SK-N-SH (cell line): Measurements from ENCODE around the gene CD3E. TPM values are rescaled to one million over a fixed set of nuclear protein-coding genes. Genes with fewer than 3 reads are reported as not detected.

Experiments
- CTCF ChIA-PET: fragments of 300-600, 350-600 bp; formaldehyde crosslinking; extraction: SDS; loops from one replicate; lab custom pipeline; 2021; lab: Yijun Ruan, JAX
- POLR2A ChIA-PET: fragments of 350-600 bp; sonication (Branson Sonifier 250); formaldehyde crosslinking; extraction: SDS; loops from one replicate; lab custom pipeline; 2020; ENCODE audit warnings: antibody characterized with exemption, inconsistent platforms; lab: Yijun Ruan, JAX
- DNase-seq: peaks from one replicate; pipeline ENCODE4 v3.0.0; 2012
- H2AFZ ChIP-seq: fragments of 200-600 bp; sonication (generic); 2 replicates; pipeline ENCODE4 v1.8.1; 2016; ENCODE audit warnings: antibody characterized with exemption, mild to moderate bottlenecking, low read depth
- H3F3A ChIP-seq: fragments of 200-600 bp; sonication (generic); replicated peaks from 2 replicates; pipeline ENCODE3; 2016; ENCODE audit warnings: antibody characterized with exemption, mild to moderate bottlenecking; ENCODE audit not compliant: insufficient read depth
- H3K27ac ChIP-seq, 2 experiments: fragments of 200-500 bp in 1 of 2; fragments of 200-600 bp in 1 of 2; sonication (Bioruptor generic) in 1 of 2; sonication (generic), shearing (Covaris generic) in 1 of 2; 2 replicates each; pipeline versions ENCODE4 v1.5.1 to v1.6.1; 2014 to 2016; ENCODE audit warnings: low read depth in 2 of 2, inconsistent platforms in 1 of 2, low read length in 1 of 2, mild to moderate bottlenecking in 1 of 2, mixed read lengths in 1 of 2
- H3K27me3 ChIP-seq: fragments of 200-600 bp; sonication (generic), shearing (Covaris generic); 2 replicates; pipeline ENCODE4 v1.6.1; 2016; ENCODE audit warnings: mixed run types; ENCODE audit not compliant: insufficient read depth
- H3K36me3 ChIP-seq, 2 experiments: fragments of 200-500 bp in 1 of 2; fragments of 200-600 bp in 1 of 2; sonication (Bioruptor generic) in 1 of 2; sonication (generic) in 1 of 2; replicated peaks in 1 of 2; 2 replicates each; pipeline versions ENCODE3 to v1.5.1; 2014 to 2016; ENCODE audit warnings: low read length in 1 of 2, mild to moderate bottlenecking in 1 of 2; ENCODE audit not compliant: insufficient read depth in 2 of 2, control insufficient read depth in 1 of 2
- H3K4me1 ChIP-seq, 2 experiments: fragments of 200-500 bp in 1 of 2; fragments of 200-600 bp in 1 of 2; sonication (Bioruptor generic) in 1 of 2; sonication (generic), shearing (Covaris generic) in 1 of 2; 2 replicates each; pipeline versions ENCODE4 v1.5.1 to v1.6.1; 2014 to 2016; ENCODE audit warnings: low read depth in 1 of 2, low read length in 1 of 2, mixed run types in 1 of 2; ENCODE audit not compliant: insufficient read depth in 2 of 2, control insufficient read depth in 1 of 2
- H3K4me2 ChIP-seq: fragments of 200-600 bp; sonication (generic), shearing (Covaris generic); 2 replicates; pipeline ENCODE4 v1.6.1; 2017; ENCODE audit warnings: mixed run types
- H3K4me3 ChIP-seq, 2 experiments: fragments of 200-500 bp in 1 of 2; fragments of 200-600 bp in 1 of 2; sonication (Bioruptor generic) in 1 of 2; sonication (generic), shearing (Covaris generic) in 1 of 2; 2 replicates each; pipeline versions ENCODE4 v1.5.1 to v1.8.1; 2014 to 2016; ENCODE audit warnings: low read depth in 2 of 2, inconsistent platforms in 1 of 2, low read length in 1 of 2, mild to moderate bottlenecking in 1 of 2, mixed read lengths in 1 of 2, moderate library complexity in 1 of 2
- H3K79me2 ChIP-seq: fragments of 200-600 bp; sonication (generic); 2 replicates; pipeline ENCODE4 v1.8.1; 2017; ENCODE audit warnings: mild to moderate bottlenecking; ENCODE audit not compliant: insufficient read depth
- H3K9ac ChIP-seq: fragments of 200-600 bp; sonication (generic); 2 replicates; pipeline ENCODE4 v1.6.1; 2017; ENCODE audit warnings: mixed run types
- H3K9me2 ChIP-seq: fragments of 200-600 bp; sonication (generic); 2 replicates; pipeline ENCODE4 v1.6.1; 2017; ENCODE audit warnings: mixed run types
- H3K9me3 ChIP-seq: fragments of 200-600 bp; sonication (generic); 2 replicates; pipeline ENCODE4 v1.6.1; 2017; ENCODE audit warnings: mixed run types, mild to moderate bottlenecking, moderate library complexity
- H4K20me1 ChIP-seq: fragments of 200-600 bp; sonication (generic); 2 replicates; pipeline ENCODE4 v1.6.1; 2017; ENCODE audit warnings: mild to moderate bottlenecking, mixed run types; ENCODE audit not compliant: insufficient read depth
- CHD2 ChIP-seq: fragments of 150-350 bp; IDR thresholded peaks from 2 replicates; pipeline ENCODE4 v1.6.1; 2018; ENCODE audit warnings: low read length; ENCODE audit not compliant: partially characterized antibody
- ELF1 ChIP-seq: IDR thresholded peaks from 2 replicates; pipeline ENCODE4 v1.4.0; 2012
- NRF1 ChIP-seq: IDR thresholded peaks from 2 replicates; pipeline ENCODE4 v1.6.1; 2012; ENCODE audit warnings: low read depth, mild to moderate bottlenecking, low read length
- PBX3 ChIP-seq: IDR thresholded peaks from 2 replicates; pipeline ENCODE4; 2012
- RAD21 ChIP-seq: IDR thresholded peaks from 2 replicates; pipeline ENCODE4 v1.6.1; 2012; ENCODE audit warnings: mild to moderate bottlenecking, low read length
- REST ChIP-seq: IDR thresholded peaks from 2 replicates; pipeline ENCODE4 v1.6.1; 2012; ENCODE audit warnings: mild to moderate bottlenecking, low read depth, low read length, moderate library complexity
- SMC3 ChIP-seq: IDR thresholded peaks from 2 replicates; pipeline ENCODE4 v1.6.1; 2012; ENCODE audit warnings: low read depth, low read length, improper control_type of control experiment
- USF1 ChIP-seq: IDR thresholded peaks from 2 replicates; pipeline ENCODE4 v1.4.0; 2012; ENCODE audit warnings: low read depth, borderline replicate concordance
- ZBTB33 ChIP-seq: IDR thresholded peaks from 2 replicates; pipeline ENCODE4 v1.4.0; 2012; ENCODE audit warnings: low read depth, borderline replicate concordance
- WGBS: methylation state at CpG from one replicate; pipeline ENCODE4 v1.1.6; 2017; ENCODE audit warnings: low lambda C conversion rate; 5-methylcytosine and 5-hydroxymethylcytosine counted together
- polyA plus RNA-seq, 3 experiments: library from polyadenylated mRNA; depleted of rRNA; stranded (reverse); fragments of >200 nt; gene quantifications; 2 replicates each; pipeline ENCODE4 v1.2.3, GENCODE V29; 2012

Gene CD3E
- polyA plus RNA-seq, 1 of the 3 experiments (the other 2 are of a cell fraction), result not detected

- TF ChIP-seq NRF1, result no peak
- TF ChIP-seq ELF1, result no peak
- TF ChIP-seq CHD2, result no peak
- TF ChIP-seq ZBTB33, result no peak
- no peak for TF ChIP-seq SMC3
- no peak for TF ChIP-seq PBX3
- Histone ChIP-seq H3F3A (no peaks in the 10 kb centered on the region), H2AFZ (no peak overlapping the region), H3K36me3 (no peaks in the 10 kb centered on the region), H3K9ac (no peak overlapping the region), H3K4me1 (no peaks in the 10 kb centered on the region), H3K27me3 (peaks cover 29% of the 10 kb centered on the region; the same call in 1 of the 2 replicates), H3K27ac (no peak overlapping the region), H4K20me1 (no peaks in the 10 kb centered on the region), H3K4me3 (no peak overlapping the region), H3K4me2 (no peak overlapping the region), H3K9me2 (no peaks in the 10 kb centered on the region), H3K9me3 (no peaks in the 10 kb centered on the region), H3K79me2 (no peaks in the 10 kb centered on the region)
- POLR2A ChIA-PET, result no interaction called here
- WGBS, result 1% methylated on average over 4 of the region's 4 CpGs
- no peak for DNase-seq
- CTCF ChIA-PET, result no interaction called here
Measured at GRCh38 chr11:118313242-118313641, 8.7 kb downstream of the CD3E start.

GRCh38 chr11:118314988-118315411, 10.5 kb downstream of the CD3E start:
- CTCF ChIA-PET, result interaction anchor here (0.6 to 1.6 kb wide), 2 partner anchors 14 to 144 kb away, joined by 3 to 4 read pairs; no protein-coding TSS in a partner anchor
- H3K4me2 ChIP-seq, result no peak overlapping the region
- H3K4me3 ChIP-seq, result no peak overlapping the region
- H3K9me2 ChIP-seq, result no peaks in the 10 kb centered on the region
- H3K27me3 ChIP-seq, result peaks cover 46% of the 10 kb centered on the region; the same call in 1 of the 2 replicates
- H3F3A ChIP-seq, result no peaks in the 10 kb centered on the region
- DNase-seq, result no peak
- no peak overlapping the region for H3K27ac ChIP-seq
- H4K20me1 ChIP-seq, result no peaks in the 10 kb centered on the region
- H3K4me1 ChIP-seq, result no peaks in the 10 kb centered on the region
- 40% methylated on average over 7 of the region's 7 CpGs for WGBS
- POLR2A ChIA-PET, result no interaction called here
- TF ChIP-seq RAD21 (no peak), USF1 (no peak), REST (no peak)
- no peaks in the 10 kb centered on the region for H3K36me3 ChIP-seq
- H2AFZ ChIP-seq, result no peak overlapping the region
- H3K9me3 ChIP-seq, result no peaks in the 10 kb centered on the region
- H3K9ac ChIP-seq, result no peak overlapping the region
- H3K79me2 ChIP-seq, result no peaks in the 10 kb centered on the region
